ENCODE measurements around the gene CAMKK2. TPM values are rescaled to one million over a fixed set of nuclear protein-coding genes. Genes with fewer than 3 reads are reported as not detected.

CAMKK2 gene
- total RNA-seq, 1 experiment from 2014 or later, result 26.7 TPM

GRCh38 chr12:121267822-121268221 is 28.7 kb downstream of the CAMKK2 start:
- H3K4me1 ChIP-seq (replicated peaks; ENCODE audit: insufficient read depth), result no peaks in the 10 kb centered on the region
- H3K9me3 ChIP-seq (ENCODE audit: insufficient read depth, low read depth), result no peaks in the 10 kb centered on the region
- no peaks in the 10 kb centered on the region for H3K27me3 ChIP-seq (ENCODE audit: insufficient read depth, low read depth)
- TF ChIP-seq EZH2 (IDR thresholded peaks at IDR 0.05; ENCODE audit: low read depth), result no peak
- no peak for TF ChIP-seq CTCF (conservative IDR thresholded peaks at IDR 0.05)
- H3F3A ChIP-seq (ENCODE audit: insufficient read depth, low read depth), result 0 out of 2 replicates have a peak, but pooled peaks cover 6% of the 10 kb centered on the region
- intact Hi-C loops (cut with micrococcal nuclease; ENCODE audit: unreplicated experiment), result no loop called here
- no peak overlapping the region for H3K27ac ChIP-seq
- H3K36me3 ChIP-seq (ENCODE audit: low read depth), result no peaks in the 10 kb centered on the region
- no peak overlapping the region for H3K4me3 ChIP-seq
- no peaks in the 10 kb centered on the region for H4K20me1 ChIP-seq (ENCODE audit: insufficient read depth)
- H3K9me2 ChIP-seq (ENCODE audit: insufficient read depth), result no peaks in the 10 kb centered on the region
- H3K4me2 ChIP-seq, result no peak overlapping the region
- H2AFZ ChIP-seq, result no peak overlapping the region
- no TSS peak for BruUV-seq (replicated peaks)
- POLR2A ChIA-PET (ENCODE audit: unreplicated experiment), result no interaction called here
- no peak for DNase-seq
- no peaks in the 10 kb centered on the region for H3K79me2 ChIP-seq (ENCODE audit: low read depth)
- CTCF ChIA-PET, result no interaction called here

- Histone ChIP-seq H3K4me1 (replicated peaks; ENCODE audit: insufficient read depth) (no peaks in the 10 kb centered on the region), H3K36me3 (ENCODE audit: low read depth) (no peaks in the 10 kb centered on the region), H3K27ac (no peak overlapping the region), H3K27me3 (ENCODE audit: insufficient read depth, low read depth) (no peaks in the 10 kb centered on the region), H3K4me2 (no peak overlapping the region), H3F3A (ENCODE audit: insufficient read depth, low read depth) (no peaks in the 10 kb centered on the region), H4K20me1 (ENCODE audit: insufficient read depth) (no peaks in the 10 kb centered on the region), H3K9me3 (ENCODE audit: insufficient read depth, low read depth) (no peaks in the 10 kb centered on the region), H2AFZ (no peak overlapping the region), H3K9me2 (ENCODE audit: insufficient read depth) (no peaks in the 10 kb centered on the region), H3K79me2 (ENCODE audit: low read depth) (no peaks in the 10 kb centered on the region), H3K4me3 (no peak overlapping the region)
- no TSS peak for BruUV-seq (replicated peaks)
- DNase-seq, result no peak
- TF ChIP-seq EZH2 (IDR thresholded peaks at IDR 0.05; ENCODE audit: low read depth), result no peak
- TF ChIP-seq CTCF (conservative IDR thresholded peaks at IDR 0.05), result no peak
- intact Hi-C loops (cut with micrococcal nuclease; ENCODE audit: unreplicated experiment), result no loop called here
- CTCF ChIA-PET, result no interaction called here
- POLR2A ChIA-PET (ENCODE audit: unreplicated experiment), result no interaction called here
Observed at GRCh38 chr12:121264951-121265515, 31.5 kb downstream of the CAMKK2 start.

GRCh38 chr12:121264135-121264534 is 32.4 kb downstream of the CAMKK2 start:
- no peaks in the 10 kb centered on the region for H3K9me2 ChIP-seq (ENCODE audit: insufficient read depth)
- intact Hi-C loops (cut with micrococcal nuclease; ENCODE audit: unreplicated experiment), result no loop called here
- no peaks in the 10 kb centered on the region for H3F3A ChIP-seq (ENCODE audit: insufficient read depth, low read depth)
- CTCF ChIA-PET, result no interaction called here
- H4K20me1 ChIP-seq (ENCODE audit: insufficient read depth), result no peaks in the 10 kb centered on the region
- no peaks in the 10 kb centered on the region for H3K9me3 ChIP-seq (ENCODE audit: insufficient read depth, low read depth)
- no peaks in the 10 kb centered on the region for H3K79me2 ChIP-seq (ENCODE audit: low read depth)
- H3K27ac ChIP-seq, result no peak overlapping the region
- no peaks in the 10 kb centered on the region for H3K27me3 ChIP-seq (ENCODE audit: insufficient read depth, low read depth)
- no peak overlapping the region for H3K4me2 ChIP-seq
- TF ChIP-seq CTCF (conservative IDR thresholded peaks at IDR 0.05), result no peak
- TF ChIP-seq EZH2 (IDR thresholded peaks at IDR 0.05; ENCODE audit: low read depth), result no peak
- no peaks in the 10 kb centered on the region for H3K4me1 ChIP-seq (replicated peaks; ENCODE audit: insufficient read depth)
- H2AFZ ChIP-seq, result no peak overlapping the region
- H3K4me3 ChIP-seq, result no peak overlapping the region
- no peak for DNase-seq
- H3K36me3 ChIP-seq (ENCODE audit: low read depth), result no peaks in the 10 kb centered on the region
- BruUV-seq (replicated peaks), result no TSS peak
- POLR2A ChIA-PET (ENCODE audit: unreplicated experiment), result no interaction called here

Data from PC-9 (cell line).